Measurements from ENCODE around the gene TPM3.

DNA sequence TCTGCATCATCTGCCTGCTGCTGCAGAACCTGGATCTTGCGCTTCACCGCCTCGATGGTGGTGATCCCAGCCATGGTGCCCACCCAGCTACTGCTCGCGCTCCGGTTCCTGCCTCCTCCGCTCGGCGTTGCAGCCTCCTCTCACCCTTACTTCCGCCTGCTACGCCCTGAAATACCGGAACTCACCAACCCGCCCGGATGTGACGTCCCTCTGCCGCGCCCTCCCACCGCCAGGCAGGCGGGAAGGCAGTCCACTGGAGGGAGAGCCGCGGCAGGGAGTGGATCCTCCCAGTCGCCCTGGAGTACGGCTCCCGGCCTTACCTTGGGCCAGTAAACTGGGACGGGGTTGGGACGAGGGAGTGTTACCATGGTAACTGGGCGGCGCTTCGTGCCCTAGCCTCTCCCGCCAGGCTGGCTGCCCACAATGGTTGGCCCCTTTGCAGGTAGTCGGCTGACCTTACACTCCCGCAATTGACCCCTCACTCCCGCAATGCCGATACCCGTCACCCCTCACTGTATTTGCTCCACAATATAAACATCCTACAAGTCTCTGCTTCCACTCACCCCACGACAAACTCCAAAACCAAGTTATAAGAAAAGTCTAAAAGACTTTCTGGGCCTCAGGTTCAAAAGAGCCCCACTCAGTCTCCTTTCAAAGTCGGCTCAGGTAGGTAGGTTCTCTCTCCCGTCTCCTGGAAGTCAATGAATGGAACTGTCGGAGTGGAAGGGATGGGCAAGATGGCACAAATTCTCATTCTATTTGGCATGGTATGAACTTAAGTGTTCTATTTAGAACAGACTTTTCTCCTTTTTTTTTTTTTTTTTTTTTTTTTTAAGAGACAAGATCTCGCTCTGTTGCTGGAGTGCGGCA, 8.6 kb downstream of the TPM3 start:
- TF ChIP-seq, protein P1, sequence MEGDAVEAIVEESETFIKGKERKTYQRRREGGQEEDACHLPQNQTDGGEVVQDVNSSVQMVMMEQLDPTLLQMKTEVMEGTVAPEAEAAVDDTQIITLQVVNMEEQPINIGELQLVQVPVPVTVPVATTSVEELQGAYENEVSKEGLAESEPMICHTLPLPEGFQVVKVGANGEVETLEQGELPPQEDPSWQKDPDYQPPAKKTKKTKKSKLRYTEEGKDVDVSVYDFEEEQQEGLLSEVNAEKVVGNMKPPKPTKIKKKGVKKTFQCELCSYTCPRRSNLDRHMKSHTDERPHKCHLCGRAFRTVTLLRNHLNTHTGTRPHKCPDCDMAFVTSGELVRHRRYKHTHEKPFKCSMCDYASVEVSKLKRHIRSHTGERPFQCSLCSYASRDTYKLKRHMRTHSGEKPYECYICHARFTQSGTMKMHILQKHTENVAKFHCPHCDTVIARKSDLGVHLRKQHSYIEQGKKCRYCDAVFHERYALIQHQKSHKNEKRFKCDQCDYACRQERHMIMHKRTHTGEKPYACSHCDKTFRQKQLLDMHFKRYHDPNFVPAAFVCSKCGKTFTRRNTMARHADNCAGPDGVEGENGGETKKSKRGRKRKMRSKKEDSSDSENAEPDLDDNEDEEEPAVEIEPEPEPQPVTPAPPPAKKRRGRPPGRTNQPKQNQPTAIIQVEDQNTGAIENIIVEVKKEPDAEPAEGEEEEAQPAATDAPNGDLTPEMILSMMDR (IDR thresholded peaks at IDR 0.05): no peak
- TF ChIP-seq POLR2A (IDR thresholded peaks at IDR 0.05): peak; percentile 91 to 97

All from vagina (tissue), 2 donors.